HG02840 (cell line): ENCODE results near the gene INTS11.

ENCODE experiments used
- ATAC-seq: cut with Tn5 transposase; IDR thresholded peaks from one replicate; pipeline ENCODE4 v1.9.1; 2021; ENCODE audit warnings: mild to moderate bottlenecking, moderate library complexity, moderate number of reproducible peaks; ENCODE audit not compliant: unreplicated experiment, low FRiP score

Gene INTS11

DNA sequence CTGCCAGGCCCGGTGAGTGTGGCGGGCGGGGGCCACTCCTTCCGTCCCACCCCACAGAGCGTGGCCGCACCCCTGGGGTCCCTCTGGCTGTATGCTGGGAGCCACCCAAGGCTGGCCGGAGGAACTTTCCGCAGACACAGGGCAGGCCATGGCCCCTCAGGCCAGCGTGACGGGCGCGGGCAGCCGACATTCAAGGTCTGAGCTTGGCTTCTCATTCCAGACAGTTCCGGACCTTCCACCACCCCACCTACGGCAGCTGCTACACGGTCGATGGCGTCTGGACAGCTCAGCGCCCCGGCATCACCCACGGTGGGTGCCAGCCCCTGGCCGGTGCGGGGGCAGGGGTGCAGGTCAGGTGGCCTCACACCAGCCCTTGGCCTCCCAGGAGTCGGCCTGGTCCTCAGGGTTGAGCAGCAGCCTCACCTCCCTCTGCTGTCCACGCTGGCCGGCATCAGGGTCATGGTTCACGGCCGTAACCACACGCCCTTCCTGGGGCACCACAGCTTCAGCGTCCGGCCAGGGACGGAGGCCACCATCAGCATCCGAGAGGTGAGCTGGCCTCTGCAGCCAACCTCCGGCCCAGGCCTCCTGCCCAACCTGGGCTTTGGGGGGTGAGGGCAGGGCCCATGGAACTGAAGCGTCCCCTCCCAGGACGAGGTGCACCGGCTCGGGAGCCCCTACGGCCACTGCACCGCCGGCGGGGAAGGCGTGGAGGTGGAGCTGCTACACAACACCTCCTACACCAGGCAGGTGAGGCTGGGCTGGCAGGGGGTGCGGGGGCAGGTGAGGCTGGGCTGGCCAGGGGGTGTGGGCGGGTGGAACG lies 37.0 kb downstream of the INTS11 start:
- no peak for ATAC-seq

DNA sequence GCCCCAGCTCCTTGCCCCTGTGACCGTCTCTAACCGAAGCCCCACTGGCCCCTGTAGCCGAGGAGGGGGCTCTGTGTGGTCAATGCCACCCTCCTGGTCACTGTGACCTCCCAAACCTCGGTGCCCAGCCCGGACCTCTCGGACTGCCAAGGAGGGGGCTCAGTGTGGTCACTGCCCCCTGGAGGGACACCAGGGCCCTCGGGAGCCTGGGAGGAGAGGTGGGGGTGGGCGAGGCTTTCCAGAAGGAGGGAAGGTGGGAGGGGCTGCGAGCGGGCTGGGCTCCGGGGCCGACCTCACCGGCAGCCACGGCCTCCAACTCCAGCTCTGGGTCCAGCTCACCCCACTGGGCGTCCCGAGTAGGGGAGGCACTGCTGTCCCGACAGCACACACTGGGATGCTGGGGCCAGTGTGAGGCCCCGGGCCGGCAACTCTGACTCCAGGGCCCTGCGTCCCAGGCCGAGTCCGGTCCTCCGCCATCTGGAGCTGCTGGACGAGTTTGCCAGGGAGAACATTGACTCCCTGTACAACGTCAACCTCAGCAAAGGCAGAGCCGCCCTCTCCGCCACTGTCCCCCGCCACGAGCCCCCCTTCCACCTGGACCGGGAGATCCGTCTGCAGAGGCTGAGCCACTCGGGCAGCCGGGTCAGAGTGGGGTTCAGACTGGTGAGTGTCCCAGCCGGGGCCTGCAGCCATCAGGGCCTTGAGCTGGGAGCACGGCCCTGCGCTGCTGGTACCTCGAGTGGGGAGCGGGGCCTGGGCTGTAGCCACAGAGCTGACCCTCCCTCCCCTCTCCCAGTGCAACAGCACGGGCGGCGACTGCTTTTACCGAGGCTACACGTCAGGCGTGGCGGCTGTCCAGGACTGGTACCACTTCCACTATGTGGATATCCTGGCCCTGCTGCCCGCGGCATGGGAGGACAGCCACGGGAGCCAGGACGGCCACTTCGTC lies 37.9 kb downstream of the INTS11 start:
- ATAC-seq: no peak

GRCh38 chr1:1285611-1286311 lies 38.7 kb downstream of the INTS11 start:
- ATAC-seq: no peak

- ATAC-seq: no peak
These were observed 39.3 kb downstream of the INTS11 start for GRCh38 chr1:1285102-1285571.

- ATAC-seq: no peak
These were observed 40.0 kb downstream of the INTS11 start for GRCh38 chr1:1284221-1285101.

- ATAC-seq: no peak
These were observed 40.6 kb downstream of the INTS11 start for GRCh38 chr1:1283821-1284220.

- ATAC-seq: no peak
These were observed 41.5 kb downstream of the INTS11 start for GRCh38 chr1:1282998-1283397.

GRCh38 chr1:1281533-1282321 lies 42.7 kb downstream of the INTS11 start:
- ATAC-seq: no peak

DNA sequence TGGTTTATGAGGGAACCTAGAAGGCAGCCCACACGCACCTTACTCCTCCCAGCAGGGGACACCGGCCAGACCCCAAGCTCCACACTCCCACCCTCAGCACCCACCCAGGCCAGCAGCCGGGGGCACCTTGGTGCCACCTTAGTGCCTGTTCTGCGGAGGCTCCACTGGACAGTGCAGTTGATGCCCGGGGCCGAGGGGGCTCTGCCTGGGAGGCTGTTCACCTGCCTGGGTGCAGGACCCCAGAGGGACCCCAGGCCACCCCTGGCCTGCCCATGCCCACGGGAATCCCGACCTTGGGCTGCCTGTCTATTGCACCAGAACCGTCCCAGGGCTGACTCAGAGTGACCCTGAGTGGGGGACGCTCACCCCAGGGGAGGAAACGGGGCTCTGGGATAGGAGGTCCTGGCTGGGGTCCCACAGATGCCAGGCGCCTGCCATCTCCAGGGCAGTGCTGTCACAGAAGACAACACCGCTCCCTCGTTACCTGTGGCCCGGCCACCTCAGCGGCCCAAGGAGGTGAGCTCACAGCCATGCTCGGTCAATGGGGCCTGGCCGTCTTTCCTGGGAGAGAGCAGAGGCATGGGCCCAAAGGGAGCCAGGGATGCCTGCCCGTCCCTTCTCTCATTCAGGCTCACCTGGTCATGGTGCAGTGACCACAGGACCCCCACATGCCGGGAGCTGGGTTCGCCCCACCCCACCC lies 43.5 kb downstream of the INTS11 start:
- ATAC-seq: no peak

GRCh38 chr1:1279028-1279427 lies 45.4 kb downstream of the INTS11 start:
- ATAC-seq: no peak

- ATAC-seq: no peak
These were observed 45.8 kb downstream of the INTS11 start for GRCh38 chr1:1278620-1279019.

- no peak for ATAC-seq
These were observed 48.6 kb downstream of the INTS11 start for GRCh38 chr1:1275836-1276235.

DNA sequence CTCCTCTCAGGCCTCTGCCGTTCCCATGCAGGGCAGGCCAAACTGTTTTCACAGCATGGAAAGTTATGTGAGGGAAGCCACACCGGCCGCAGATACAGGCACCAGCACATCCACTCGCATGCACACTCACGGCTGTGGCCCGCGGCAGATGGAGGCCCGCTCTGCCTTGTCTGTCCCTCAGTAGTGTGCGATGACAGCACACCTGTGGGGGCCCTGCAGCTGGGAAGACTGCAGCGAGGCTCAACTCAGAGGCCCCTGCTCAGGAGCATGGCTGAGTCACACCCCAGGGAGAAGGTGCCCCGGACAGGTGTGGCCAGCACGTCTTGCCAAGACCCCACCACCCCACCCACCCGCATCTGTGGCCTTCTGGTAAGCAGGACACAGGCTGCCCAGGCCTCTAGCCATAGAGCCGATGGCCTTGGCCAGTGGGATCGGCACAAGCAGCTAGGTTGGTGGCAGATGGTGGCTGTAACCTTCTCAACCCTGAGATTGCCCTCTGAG lies 49.5 kb downstream of the INTS11 start:
- no peak for ATAC-seq

DNA sequence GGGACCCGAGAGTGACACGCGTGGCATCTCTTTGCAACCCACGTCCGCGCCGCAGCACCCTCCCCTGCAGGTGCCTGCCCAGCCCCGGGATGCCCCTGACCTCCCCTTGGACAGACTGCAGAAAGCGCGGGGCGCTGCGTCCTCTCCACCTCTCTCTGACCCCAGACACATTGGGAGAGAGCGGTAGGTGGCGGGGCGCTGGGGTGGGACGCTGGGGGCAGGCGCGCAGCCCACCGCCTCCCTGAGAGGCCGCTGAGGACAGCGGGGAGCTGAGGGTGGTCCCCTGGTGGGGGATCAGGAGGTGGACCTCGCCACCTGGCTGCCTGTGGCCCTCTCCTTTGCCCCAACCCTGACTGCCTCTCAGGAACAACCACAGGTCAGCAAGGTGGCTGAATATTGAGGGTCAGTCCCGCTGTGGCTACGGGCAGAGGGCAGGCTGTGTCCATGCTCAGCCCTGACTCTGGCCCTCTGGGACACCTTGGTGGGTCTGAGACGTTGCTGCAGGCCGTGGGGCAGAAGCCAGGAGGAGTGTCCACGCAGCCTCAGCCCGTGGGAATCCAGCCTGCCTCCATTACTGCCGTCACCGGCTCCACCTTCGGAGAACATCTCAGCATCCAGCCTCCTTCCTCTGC lies 50.0 kb downstream of the INTS11 start:
- peak; percentile 27 for ATAC-seq

DNA sequence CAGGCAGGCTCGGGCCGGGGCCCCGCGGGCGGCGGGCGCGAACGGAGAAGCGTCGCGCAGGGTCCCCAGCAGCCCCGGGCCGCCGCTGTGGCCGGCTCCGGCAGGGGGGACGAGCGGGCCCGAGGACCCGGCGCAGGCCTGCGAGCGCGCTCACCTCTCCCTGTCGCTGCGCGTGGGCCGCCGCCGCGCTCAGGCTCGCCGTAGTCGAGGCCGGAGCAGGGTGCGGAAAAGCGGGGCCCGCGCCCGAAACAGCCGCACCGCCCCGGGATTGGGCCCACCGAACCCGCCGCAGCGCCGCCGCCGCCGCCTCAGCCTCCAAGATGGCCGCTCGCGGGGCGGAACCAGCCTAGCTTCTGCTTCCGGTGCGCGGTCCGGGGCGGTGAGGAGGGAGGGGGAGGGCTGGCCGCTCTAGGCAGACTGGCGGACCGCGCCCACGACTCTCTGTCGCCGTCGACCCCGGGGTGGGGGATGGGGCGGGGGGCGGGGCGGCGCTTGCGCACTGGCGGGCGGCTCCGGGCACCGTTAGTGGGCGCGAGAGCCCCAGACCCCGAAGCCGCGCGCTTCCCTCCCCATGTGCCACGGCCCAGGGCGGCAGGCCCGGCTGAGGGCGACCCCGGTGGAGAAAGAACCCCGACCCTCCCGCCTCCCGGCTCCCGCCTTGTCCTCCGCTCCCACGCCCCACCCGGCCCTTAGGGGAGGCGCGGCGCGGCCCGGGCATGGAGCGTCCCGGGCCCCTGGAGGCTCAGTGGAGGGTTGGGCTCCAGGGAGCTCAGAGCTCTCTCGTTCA lies 50.8 kb downstream of the INTS11 start, which contains the start of gene UBE2J2:
Gene UBE2J2, minus strand, starts transcription at position 343 of the 787 bp plus-strand sequence. CDS start 5,862 bp downstream, outside the sequence.
- ATAC-seq: peak; percentile 76

GRCh38 chr1:1273209-1273511 lies 51.3 kb downstream of the INTS11 start:
- ATAC-seq: peak; percentile 13
